ENCODE measurements around the gene ARHGAP35. TPM values are rescaled to one million over a fixed set of nuclear protein-coding genes. Genes with fewer than 3 reads are reported as not detected.

The ARHGAP35 gene
- total RNA-seq, 2 donors from 2014 or later, result 22.8 to 24.7 TPM

DNA sequence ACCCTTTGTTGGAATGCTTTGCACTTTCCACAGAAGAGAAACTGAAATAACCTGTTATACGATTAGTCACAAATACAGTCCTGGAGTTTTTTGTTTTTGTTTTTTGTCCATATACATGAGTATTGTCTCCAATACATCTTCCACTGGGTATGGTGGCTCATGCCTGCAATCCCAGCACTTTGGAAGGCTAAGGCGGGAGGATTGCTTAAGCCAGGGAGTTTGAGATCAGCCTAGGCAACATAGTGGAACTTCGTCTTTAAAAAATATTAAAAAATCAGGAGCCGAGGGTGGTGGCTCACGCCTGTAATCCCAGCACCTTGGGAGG lies 35.1 kb upstream of the ARHGAP35 start:
- no peak for TF ChIP-seq POLR2A (IDR thresholded peaks at IDR 0.05)
- TF ChIP-seq, protein P1, sequence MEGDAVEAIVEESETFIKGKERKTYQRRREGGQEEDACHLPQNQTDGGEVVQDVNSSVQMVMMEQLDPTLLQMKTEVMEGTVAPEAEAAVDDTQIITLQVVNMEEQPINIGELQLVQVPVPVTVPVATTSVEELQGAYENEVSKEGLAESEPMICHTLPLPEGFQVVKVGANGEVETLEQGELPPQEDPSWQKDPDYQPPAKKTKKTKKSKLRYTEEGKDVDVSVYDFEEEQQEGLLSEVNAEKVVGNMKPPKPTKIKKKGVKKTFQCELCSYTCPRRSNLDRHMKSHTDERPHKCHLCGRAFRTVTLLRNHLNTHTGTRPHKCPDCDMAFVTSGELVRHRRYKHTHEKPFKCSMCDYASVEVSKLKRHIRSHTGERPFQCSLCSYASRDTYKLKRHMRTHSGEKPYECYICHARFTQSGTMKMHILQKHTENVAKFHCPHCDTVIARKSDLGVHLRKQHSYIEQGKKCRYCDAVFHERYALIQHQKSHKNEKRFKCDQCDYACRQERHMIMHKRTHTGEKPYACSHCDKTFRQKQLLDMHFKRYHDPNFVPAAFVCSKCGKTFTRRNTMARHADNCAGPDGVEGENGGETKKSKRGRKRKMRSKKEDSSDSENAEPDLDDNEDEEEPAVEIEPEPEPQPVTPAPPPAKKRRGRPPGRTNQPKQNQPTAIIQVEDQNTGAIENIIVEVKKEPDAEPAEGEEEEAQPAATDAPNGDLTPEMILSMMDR (IDR thresholded peaks at IDR 0.05), result no peak
- DNase-seq (no peak), ATAC-seq (no peak)
- H3K4me1 ChIP-seq, result peaks cover 5% of the 10 kb centered on the region
- H3K4me3 ChIP-seq, result no peak overlapping the region
- H3K9me3 ChIP-seq, result no peaks in the 10 kb centered on the region
- no peaks in the 10 kb centered on the region for H3K27me3 ChIP-seq
- WGBS, 2 donors, result 79 to 80% methylated on average over 5 of the region's 5 CpGs
- H3K27ac ChIP-seq, result no peak overlapping the region
- H3K36me3 ChIP-seq (replicated peaks in 1 of 2; ENCODE audit: insufficient read depth in 1 of 2, low read depth in 2 of 2), result no peaks in the 10 kb centered on the region
- intact Hi-C loops (cut with DNase I), result no loop called here

DNA sequence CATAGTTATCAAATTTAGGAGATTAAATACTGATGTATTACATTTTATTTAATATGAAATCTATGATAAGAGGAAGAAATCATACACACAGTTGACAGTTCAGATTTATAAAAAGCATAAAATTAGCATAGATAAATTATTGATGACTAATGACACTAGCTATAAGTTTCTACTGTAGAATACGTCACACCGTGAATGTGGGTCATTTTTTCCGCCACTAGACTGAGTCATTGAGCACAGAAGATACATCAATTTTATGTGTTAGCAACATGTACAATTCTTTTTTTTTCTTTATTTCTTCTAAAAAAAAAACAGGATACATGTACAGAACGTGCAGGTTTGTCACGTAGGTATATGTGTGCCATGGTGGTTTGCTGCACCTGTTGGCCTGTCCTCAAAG lies 32.3 kb upstream of the ARHGAP35 start:
- Histone ChIP-seq H3K4me1 (peaks cover 5% of the 10 kb centered on the region), H3K4me3 (no peak overlapping the region), H3K36me3 (replicated peaks in 1 of 2; ENCODE audit: insufficient read depth in 1 of 2, low read depth in 2 of 2) (no peaks in the 10 kb centered on the region), H3K9me3 (no peaks in the 10 kb centered on the region), H3K27me3 (no peaks in the 10 kb centered on the region), H3K27ac (no peak overlapping the region)
- TF ChIP-seq, protein P1 (IDR thresholded peaks at IDR 0.05), result no peak
- no peak for TF ChIP-seq POLR2A (IDR thresholded peaks at IDR 0.05)
- DNase-seq, result no peak
- intact Hi-C loops (cut with DNase I), result no loop called here
- WGBS, 2 donors, result 72 to 83% methylated on average over 5 of the region's 5 CpGs
- no peak for ATAC-seq

DNA sequence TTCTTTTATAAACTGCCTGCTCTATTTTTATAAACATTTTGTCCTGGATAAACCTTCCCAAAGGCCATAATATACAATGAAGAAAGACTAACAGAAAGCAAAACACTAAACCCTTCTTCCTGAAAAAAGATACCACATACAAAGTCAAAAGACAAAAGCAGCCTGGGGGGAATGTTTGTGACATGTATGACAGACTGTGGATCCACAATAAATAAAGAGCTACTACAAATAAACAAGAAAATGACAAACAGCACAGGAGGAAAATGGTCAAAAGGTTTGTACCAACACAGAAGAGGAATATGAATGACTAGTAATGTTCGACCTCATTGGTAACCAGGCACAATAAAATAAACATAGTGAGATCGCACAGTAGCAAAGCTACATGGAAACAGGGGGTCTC lies 29.9 kb upstream of the ARHGAP35 start:
- Histone ChIP-seq H3K4me1 (peaks cover 5% of the 10 kb centered on the region), H3K9me3 (no peaks in the 10 kb centered on the region), H3K27me3 (no peaks in the 10 kb centered on the region), H3K36me3 (replicated peaks in 1 of 2; ENCODE audit: insufficient read depth in 1 of 2, low read depth in 2 of 2) (no peaks in the 10 kb centered on the region), H3K27ac (no peak overlapping the region), H3K4me3 (no peak overlapping the region)
- intact Hi-C loops (cut with DNase I), result no loop called here
- WGBS, 2 donors, result 93 to 98% methylated on average over 2 of the region's 2 CpGs
- ATAC-seq, result no peak
- no peak for TF ChIP-seq POLR2A (IDR thresholded peaks at IDR 0.05)
- TF ChIP-seq, protein P1 (IDR thresholded peaks at IDR 0.05), result no peak
- no peak for DNase-seq

DNA sequence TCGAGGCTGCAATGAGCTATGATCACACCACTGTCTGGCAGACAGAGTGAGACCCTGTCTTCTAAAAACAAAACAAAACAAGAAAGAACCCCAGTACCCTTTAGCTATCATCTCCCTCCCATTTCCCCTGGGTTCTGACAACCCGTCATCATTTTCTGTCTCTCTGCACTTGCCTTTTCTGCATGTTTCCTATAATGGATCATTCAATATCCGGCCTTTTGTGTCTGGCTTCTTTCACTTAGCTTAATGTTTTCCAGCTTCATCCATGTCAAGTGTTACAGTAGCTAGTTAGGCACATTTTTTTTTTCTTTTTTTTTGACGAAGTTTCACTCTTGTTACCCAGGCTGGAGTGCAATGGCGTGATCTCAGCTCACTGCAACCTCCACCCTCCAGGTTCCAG lies 26.7 kb upstream of the ARHGAP35 start:
- H3K4me1 ChIP-seq, result peaks cover 5% of the 10 kb centered on the region
- no peaks in the 10 kb centered on the region for H3K36me3 ChIP-seq (replicated peaks in 1 of 2; ENCODE audit: insufficient read depth in 1 of 2, low read depth in 2 of 2)
- no peak overlapping the region for H3K27ac ChIP-seq
- H3K4me3 ChIP-seq, result no peak overlapping the region
- ATAC-seq (no peak), DNase-seq (no peak)
- intact Hi-C loops (cut with DNase I), result no loop called here
- TF ChIP-seq, protein P1 (IDR thresholded peaks at IDR 0.05), result no peak
- TF ChIP-seq POLR2A (IDR thresholded peaks at IDR 0.05), result no peak
- no peaks in the 10 kb centered on the region for H3K9me3 ChIP-seq
- H3K27me3 ChIP-seq, result no peaks in the 10 kb centered on the region
- WGBS, 2 donors, result 77 to 83% methylated on average over 5 of the region's 5 CpGs

DNA sequence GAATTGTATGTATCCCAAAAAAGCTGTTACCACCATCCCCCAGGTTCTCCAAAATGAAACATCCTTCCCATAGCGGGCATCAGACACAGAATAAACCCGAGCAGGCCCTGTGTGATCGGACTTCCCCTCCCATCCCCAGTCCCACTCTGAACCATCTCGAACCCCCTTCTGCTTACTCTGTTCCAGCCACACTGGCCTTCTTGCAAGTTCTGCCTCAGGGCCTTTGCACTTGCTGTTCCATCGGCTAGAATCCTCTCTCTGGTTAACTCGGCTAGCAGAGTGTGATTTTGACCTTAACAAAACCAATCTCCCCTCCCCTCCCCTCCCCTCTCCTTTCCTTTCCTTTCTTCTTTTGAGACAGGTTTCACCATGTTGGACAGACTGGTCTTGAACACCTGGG lies 25.8 kb upstream of the ARHGAP35 start:
- 84 to 89% methylated on average over 6 of the region's 6 CpGs for WGBS, 2 donors
- intact Hi-C loops (cut with DNase I), result no loop called here
- H3K27ac ChIP-seq, result no peak overlapping the region

More for the DNA sequence above, 25.8 kb upstream of the ARHGAP35 start:
- Histone ChIP-seq H3K9me3 (no peaks in the 10 kb centered on the region), H3K4me3 (no peak overlapping the region), H3K4me1 (no peaks in the 10 kb centered on the region), H3K27me3 (no peaks in the 10 kb centered on the region), H3K36me3 (replicated peaks in 1 of 2; ENCODE audit: insufficient read depth in 1 of 2, low read depth in 2 of 2) (peaks cover 0 to 2% of the 10 kb centered on the region in 2 donors)
- no peak for ATAC-seq
- TF ChIP-seq, protein P1 (IDR thresholded peaks at IDR 0.05), result no peak
- DNase-seq, result no peak

All from body of pancreas (tissue), 4 donors.